Measurements from ENCODE around the gene TFF2. TPM values are rescaled to one million over a fixed set of nuclear protein-coding genes. Genes with fewer than 3 reads are reported as not detected.

Gene TFF2
- total RNA-seq, 1 donor from 2014 or later, result not detected

DNA sequence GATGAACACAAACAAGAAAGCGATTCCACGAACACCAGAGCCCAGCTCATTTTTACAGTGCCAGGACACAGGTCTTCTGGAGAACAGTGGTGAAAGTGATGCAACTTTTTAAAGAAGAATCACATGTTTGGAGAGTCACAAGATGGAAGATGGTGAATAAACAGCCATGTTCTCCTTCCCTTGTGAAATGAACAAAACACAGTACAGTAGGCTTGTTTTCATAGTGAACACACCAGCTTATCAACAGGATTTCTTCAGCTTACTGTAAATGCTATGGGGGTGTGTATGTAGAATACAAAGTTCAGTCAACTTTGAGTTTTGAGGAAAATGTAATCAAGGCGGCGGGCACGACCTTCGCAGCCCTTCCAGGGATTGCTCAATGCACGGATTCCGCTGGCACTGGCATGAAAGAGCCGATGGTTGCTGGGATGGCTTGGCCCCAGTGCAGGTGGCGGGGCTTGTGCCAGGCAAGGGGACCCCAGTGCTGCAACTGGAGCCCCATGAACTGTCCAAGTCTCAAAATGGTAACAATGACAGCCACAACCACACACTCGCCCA, 35.3 kb upstream of the TFF2 start:
- DNase-seq (ENCODE audit: missing footprints) (no peak), ATAC-seq (no peak)
- intact Hi-C loops (cut with DNase I), result no loop called here

GRCh38 chr21:42385619-42386018, 34.8 kb upstream of the TFF2 start:
- ATAC-seq (no peak), DNase-seq (ENCODE audit: missing footprints) (no peak)
- intact Hi-C loops (cut with DNase I), result no loop called here

- intact Hi-C loops (cut with DNase I), result no loop called here
- ATAC-seq (no peak), DNase-seq (ENCODE audit: missing footprints) (no peak)
Measured at GRCh38 chr21:42384989-42385388, 34.2 kb upstream of the TFF2 start.

- intact Hi-C loops (cut with DNase I), result no loop called here
- ATAC-seq (no peak), DNase-seq (ENCODE audit: missing footprints) (no peak)
Measured at GRCh38 chr21:42384156-42384945, 33.6 kb upstream of the TFF2 start.

DNA sequence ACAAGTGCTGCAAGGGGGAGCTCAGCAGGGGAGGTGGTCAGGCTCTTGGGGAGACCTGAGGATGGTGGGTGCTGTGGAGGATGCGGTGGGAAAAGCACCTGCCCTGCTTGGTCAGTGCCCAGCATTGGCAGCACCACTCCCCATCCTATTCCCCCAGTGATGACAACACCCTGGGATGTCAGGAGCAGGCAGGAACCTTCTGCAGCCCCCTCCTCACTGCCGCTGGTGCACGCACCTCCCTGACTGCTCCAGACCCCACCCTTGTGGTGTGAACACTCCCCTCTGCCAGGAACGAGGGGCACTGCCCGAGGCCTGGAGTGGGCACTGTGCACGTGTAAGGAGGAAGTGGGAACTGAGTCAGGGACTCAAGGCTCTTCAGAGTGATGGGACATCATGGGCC, 32.5 kb upstream of the TFF2 start:
- ATAC-seq (no peak), DNase-seq (ENCODE audit: missing footprints) (no peak)
- intact Hi-C loops (cut with DNase I), result no loop called here

DNA sequence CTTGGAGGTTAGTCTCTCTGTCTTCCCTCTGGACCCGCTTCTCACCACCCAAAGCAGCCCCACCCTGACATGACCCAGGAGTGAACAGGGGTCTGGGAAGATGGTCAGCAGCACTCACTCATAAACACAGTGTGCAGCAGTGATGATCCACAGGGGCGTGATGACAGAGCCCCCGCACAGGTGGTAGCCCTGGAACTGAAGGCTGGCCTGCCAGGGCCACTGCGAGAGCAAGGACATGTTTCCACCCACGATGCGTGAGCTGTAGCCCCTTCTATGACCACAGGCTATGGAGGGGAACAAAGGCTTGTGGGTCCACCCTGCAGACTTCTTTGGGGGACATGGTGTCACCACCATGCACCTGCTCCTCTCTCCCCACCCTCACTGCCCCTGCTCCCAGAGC, 32.1 kb upstream of the TFF2 start:
- DNase-seq (ENCODE audit: missing footprints) (peak; percentile 53), ATAC-seq (no peak)
- intact Hi-C loops (cut with DNase I), result no loop called here

DNA sequence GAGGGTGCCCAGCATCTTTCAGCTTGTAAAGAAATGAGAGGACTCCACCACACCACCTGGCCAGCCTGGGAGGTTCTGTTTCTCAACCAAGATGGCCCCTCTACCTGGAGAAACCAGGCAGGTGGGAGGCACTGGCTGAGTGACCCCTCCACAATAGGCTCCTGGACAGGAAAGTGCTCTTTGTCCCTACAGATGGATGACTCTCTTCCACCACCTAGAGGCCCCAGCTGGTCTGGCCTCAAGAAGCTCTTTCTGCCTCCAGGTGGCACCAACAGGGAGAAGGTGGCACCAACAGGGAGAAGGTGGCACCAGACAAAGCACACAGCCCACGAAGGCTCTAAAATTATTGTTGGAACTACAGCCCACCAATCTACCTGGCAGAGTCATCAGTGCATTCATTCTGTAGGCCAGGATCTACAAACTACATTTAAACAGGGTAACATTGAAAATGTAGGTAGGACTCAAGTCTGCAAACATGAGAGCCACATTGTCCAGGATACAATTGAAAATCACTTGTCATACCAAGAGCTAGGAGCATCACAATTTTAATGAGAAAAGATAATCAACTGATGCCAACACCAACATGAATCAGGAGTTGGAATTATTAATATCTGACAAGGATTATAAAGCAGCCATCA, 30.7 kb upstream of the TFF2 start:
- intact Hi-C loops (cut with DNase I), result no loop called here
- ATAC-seq (no peak), DNase-seq (ENCODE audit: missing footprints) (no peak)

GRCh38 chr21:42379426-42380215, 28.8 kb upstream of the TFF2 start:
- intact Hi-C loops (cut with DNase I), result no loop called here
- no peak for DNase-seq (ENCODE audit: missing footprints)
- no peak for ATAC-seq

DNA sequence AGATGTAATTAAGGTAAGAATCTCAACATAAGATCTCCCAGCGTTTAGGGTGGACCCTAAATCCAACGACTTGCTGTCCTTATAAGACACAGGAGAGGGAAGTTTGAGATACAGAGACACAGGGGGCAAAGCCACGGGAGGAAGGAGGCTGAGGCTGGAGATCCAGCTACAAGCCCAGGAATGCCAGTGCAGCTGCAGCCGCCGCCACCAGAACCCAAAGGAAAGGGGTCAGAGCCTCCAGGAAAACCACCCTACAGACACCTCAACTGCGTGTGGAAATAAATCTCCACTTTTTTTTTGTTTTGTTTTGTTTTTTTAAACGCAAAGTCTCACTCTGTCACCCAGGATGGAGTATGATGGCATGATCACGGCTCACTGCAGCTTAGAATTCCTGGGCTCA, 27.6 kb upstream of the TFF2 start:
- intact Hi-C loops (cut with DNase I), result no loop called here
- DNase-seq (ENCODE audit: missing footprints) (no peak), ATAC-seq (no peak)

- intact Hi-C loops (cut with DNase I), result no loop called here
- no peak for ATAC-seq
- no peak for DNase-seq (ENCODE audit: missing footprints)
Measured at GRCh38 chr21:42377951-42378340, 27.2 kb upstream of the TFF2 start.

GRCh38 chr21:42377211-42377950, 26.6 kb upstream of the TFF2 start:
- intact Hi-C loops (cut with DNase I), result no loop called here
- no peak for ATAC-seq
- no peak for DNase-seq (ENCODE audit: missing footprints)

DNA sequence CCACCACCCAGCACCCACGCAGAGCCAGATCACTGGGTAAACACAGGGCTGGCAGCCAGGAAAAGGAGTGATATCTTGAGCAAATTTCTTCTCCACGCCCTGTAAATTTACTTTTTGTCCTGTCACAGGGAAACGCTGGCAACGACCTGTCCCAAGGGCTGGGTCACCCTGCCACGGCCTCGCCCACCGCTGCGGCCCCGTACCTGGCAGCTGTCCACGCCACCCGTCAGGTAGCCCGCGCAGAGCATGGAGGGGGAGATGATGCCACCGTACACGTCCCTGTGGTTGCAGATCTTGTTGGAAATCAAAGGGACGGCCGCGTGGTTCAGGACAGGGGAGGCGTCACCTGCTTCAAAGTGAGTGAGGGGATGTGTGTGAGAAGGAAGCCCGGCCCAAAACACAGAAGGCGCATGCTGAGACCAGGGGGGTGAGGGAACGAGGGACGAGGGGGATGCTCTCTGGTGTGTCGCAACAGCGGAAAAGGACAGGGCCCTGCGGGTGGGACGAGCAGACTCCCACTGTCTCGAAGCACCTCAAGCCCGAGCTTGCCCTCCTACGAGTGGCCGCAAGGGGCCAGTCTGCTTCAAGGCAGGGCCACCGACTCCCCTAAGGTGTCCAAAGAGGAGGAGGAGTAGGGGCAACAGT, 25.7 kb upstream of the TFF2 start:
- DNase-seq (ENCODE audit: missing footprints), result no peak
- intact Hi-C loops (cut with DNase I), result no loop called here
- ATAC-seq, result no peak

DNA sequence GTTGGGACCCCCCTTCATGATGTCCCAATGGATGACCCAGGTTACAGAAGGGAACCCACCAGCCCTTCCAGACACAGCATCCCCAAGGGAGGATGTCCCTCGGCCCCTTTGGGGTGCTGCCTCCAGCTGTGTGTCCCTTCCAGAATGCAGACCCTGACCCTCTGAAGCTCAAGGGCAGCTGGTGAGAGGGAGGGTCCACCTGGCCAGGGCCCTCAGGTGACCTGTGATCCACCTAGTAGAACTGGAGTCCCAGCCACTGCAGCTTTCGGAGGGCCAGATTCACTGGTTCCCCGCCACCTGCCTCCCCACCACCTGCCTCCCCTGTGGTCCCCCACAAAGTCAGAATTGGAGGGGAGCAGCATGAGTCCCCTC, 25.2 kb upstream of the TFF2 start:
- DNase-seq (ENCODE audit: missing footprints), result no peak
- no peak for ATAC-seq
- intact Hi-C loops (cut with DNase I), result no loop called here

- no peak for ATAC-seq
- DNase-seq (ENCODE audit: missing footprints), result no peak
- intact Hi-C loops (cut with DNase I), result no loop called here
Measured at GRCh38 chr21:42375506-42375905, 24.7 kb upstream of the TFF2 start.

DNA sequence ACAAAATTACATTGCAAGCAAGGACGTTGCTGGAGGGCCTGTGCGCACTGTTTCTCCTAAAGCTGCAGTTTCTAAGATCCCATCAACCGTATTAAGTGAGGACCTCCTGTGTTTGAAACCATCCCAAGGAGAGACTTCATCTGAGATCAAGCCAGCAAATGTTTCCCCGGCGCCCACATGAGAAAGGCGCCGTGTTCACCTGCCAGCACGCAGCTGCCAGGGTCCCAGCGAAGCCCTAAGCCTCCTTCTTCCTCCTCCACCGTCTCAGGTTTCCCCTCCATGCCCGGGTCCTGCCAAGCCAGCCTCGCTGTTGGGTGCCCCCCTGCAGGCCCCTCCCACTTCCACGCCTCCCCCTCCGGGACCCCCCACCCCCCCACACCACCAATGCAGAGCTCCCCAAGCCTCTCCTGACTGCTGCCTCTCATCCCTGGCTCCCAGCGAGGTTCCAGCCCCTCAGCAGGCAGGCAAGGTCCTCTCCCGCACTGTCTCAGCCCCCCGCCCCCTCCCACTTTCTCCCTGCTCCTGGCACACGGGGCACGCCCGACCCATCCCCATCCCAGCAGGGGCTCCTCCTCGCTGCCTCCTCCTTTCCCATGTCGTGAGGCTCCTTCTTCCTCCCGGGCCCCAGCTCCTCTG, 24.2 kb upstream of the TFF2 start:
- intact Hi-C loops (cut with DNase I), result no loop called here
- DNase-seq (ENCODE audit: missing footprints) (no peak), ATAC-seq (no peak)

- DNase-seq (ENCODE audit: missing footprints), result no peak
- ATAC-seq, result no peak
- intact Hi-C loops (cut with DNase I), result no loop called here
Measured at GRCh38 chr21:42374457-42374856, 23.7 kb upstream of the TFF2 start.

DNA sequence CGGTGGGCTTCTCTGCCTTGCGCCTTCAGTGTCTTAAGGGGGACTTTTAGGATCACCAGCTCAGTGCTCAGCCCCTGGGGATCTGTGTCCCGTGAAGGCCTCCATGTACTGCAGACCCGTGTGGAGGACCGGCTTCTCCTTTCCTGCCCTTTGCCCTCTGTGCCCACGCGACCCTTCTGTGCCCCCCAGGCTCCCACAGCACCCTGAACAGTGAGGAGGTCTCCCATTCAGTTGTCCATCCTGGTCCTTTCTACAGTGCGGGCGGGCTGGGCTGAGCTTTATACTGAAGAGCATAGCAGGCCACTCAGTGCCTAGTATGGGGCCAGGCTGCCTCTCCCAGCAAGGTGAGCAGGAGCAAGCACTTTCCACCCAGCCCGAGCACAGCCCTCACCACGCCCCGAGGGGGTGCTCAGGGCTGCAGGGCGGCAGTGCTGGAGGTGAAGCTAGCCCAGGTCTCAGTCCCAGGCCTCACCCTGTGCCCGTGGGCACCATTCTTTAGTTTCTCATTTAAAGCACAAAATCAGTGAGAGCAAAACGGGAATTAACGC, 23.2 kb upstream of the TFF2 start:
- intact Hi-C loops (cut with DNase I), result no loop called here
- ATAC-seq (no peak), DNase-seq (ENCODE audit: missing footprints) (no peak)
